Measurements from ENCODE around the gene PMFBP1.

PMFBP1 gene

DNA sequence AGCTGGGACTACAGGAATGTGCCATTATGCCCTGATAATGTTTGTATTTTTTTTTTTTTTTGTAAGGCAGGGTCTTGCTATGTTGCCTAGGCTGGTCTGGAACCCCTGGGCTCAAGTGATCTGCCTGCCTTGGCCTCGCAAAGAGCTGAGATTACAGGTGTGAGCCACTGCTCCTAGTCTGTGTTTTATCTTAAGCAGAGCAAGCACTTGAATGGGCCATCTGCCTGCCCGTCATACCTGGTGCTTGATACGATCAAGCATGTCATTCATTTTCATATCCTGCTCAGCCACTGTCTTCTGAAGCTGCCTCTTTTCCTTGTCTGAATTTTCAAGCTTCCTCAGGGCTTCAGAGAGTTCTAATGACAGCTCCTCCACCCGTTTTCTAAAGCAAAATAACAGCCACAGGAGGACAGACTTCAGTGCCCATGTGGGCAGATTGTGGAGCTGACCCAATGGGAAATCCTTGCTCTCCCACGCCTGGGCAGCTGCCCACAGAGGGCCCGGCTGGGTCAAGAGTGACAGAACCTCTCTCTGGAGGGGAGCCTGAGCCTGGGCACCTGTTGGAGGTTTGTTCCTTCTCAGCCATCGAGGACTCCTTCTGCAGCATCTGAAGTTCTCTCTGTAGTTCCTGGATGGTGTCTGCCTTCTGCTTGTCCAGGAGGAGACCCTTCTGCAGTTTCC lies 41.8 kb downstream of the PMFBP1 start:
- peak; percentile 39 to 53 (median 50) for DNase-seq

DNA sequence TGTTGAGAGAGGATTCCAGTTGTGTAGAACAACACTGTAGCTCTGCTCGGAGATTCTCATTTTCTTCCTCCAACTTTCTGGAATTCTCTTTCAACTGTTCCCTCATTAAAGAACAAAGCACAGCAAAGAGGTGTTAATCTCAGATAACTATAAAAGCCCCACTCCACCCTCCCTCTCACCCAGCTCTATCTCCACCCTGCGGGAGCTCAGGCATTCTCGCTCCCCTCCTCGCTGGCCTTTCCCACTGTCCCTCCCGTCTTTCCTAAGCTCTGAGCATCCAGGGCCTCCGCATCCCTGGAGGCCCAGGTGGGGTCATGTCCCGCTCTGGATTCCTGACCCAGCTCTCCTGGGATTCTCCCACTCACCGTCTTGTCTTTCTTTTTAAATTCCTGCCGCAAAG lies 43.3 kb downstream of the PMFBP1 start:
- DNase-seq, result no peak

DNA sequence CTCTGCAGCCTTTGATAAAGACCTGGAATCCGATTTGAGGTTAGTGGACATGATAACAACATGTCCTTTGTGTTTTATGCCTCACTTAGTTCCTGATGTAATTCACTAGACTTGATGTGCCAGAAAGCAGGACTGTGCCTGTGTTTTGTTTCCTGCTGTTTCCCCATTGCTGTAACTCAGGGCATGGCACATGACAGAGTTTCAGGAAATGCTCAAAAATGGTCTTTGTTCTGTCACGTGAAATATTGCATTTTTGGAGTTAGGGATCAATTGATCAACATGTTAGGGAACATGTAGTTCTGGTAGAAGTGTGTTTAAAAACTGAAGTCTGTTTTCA lies 45.6 kb downstream of the PMFBP1 start:
- DNase-seq, result no peak

DNA sequence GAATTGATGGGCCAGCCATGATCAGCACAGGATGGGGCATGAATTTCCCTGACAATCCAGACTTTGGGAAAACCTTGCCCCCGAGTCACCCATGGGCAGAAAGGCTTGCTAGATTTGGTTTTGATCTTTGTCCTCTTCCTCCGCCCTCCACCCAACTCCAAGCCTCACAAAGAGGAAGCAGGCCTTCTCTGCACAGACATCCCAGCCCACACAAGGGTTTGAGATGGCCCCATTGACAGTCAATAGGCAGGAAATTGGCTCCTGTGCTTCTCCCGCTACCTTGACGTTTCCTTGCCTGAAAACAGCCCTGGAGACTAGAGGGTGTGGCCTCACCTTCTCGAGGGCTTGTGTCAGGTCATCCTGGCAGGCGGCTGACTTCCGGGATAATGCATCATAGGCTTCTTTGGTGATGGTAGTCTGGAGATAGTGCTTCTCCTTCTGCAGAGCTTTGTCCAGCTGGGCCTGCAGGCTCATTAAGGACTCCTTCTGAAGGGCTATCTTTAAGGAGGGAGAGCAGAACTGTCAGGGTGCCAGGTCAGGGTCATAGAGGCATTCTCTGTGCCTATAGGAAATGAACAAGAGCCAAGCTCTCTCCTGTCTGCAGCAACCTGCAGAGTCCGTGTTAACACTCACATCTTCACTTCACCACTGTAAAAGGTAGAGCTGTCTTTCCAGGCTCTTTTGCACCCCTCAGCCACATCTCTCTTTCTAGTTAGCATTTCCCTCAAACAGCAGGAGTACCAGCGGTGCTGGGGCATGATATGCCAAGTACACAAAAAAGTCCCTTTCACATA lies 46.1 kb downstream of the PMFBP1 start:
- peak; percentile 42 to 61 (median 53) for DNase-seq

DNA sequence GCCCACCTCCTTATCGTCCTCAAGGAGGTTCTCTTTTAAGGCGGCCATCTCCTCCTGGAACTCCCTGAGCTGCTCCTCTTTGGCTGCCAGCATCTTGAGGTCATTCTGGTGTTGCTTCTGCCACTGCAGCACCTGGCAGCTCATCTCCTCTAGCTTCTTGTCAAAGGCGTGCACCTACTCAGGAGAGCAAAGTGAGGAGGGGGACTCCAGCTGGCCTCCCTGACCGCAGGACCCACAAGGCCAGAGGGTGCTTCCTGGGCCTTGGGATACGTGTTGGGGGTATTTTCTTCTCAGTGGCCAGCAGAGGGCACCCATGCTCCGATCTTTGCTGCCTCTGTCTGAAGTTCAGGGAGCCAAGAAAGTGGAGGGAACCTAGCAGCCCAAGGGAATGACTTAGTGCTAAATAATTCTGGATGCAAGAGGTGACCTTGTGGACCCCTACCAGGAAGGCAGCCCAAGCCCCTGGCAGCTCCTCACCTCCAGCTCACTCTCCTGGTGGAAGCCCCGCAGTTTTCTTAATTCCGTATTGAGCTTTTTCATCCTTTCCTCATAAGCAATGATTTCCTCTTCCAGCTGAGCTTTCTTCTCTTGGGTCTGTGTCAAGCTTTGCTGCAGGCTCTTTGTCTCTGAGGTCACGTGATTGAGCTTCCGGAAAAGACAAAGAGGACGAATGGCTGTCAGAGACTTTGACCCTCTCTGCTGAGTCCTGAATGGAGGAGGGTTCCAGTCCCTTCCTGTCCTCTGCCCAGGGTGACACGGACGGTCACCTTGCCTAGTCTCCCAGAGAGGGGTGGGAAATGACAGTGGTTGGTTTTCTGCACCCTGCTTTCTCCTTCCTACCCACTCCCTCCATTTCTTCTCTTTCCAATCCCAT lies 47.0 kb downstream of the PMFBP1 start:
- DNase-seq, result peak; percentile 77 to 83 (median 82)

DNA sequence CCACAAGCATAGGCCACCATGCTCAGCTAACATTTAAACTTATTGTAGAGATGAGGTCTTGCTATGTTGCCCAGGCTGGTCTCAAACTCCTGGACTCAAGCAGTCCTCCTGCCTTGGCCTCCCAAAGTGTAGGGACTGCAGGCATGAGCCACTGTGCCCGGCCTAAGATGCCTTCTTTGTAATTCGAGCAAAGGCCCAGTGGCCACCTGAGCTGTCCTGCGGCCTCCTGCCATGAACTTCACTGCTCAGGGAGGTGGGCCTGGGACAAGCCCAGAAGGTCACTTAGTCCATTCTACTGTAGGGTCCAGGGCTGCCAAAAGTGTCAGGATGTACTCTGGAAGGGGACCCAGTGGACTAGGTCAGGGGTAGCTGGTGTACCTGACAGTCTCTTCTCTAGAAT lies 47.8 kb downstream of the PMFBP1 start:
- no peak for DNase-seq

DNA sequence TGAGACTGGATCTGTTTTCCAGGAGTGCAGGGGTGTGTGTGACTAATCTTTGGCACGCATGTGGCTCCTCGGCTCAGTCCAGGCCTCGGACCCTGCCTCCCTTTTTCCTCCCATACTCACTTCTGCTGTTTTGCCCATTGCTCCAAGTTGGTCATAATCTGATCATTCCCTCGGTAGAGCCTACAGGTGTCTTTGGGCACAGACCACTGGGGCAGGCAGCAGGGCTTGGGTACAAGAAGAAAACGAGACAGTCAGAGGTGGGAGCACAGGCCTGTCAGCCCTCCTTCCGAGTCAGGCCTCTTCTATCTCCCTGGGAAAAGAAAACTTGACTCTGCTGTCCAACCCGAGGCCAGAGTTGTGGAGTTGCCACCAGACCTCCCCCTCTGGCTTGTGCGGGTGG lies 48.5 kb downstream of the PMFBP1 start:
- DNase-seq, result no peak

DNA sequence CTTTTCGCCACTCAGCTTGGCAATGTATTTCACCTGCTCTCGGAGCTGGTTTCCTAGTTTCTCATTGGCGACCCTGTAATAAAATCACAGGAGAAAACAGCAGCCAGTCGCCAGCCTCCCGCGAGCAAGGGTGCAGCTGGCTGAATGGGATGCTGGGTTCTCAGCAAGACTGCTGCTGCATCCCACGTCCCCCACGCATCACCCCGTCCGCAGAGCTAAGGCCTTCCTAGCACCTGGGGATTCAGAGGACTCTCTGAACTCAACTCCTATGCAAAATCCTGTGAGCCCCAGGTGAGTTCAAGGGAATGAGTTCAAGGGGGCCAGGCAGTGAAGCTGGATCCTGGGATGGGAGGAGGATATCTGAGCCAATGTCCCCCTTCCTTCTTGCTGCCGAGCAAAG lies 49.0 kb downstream of the PMFBP1 start:
- DNase-seq, result no peak

DNA sequence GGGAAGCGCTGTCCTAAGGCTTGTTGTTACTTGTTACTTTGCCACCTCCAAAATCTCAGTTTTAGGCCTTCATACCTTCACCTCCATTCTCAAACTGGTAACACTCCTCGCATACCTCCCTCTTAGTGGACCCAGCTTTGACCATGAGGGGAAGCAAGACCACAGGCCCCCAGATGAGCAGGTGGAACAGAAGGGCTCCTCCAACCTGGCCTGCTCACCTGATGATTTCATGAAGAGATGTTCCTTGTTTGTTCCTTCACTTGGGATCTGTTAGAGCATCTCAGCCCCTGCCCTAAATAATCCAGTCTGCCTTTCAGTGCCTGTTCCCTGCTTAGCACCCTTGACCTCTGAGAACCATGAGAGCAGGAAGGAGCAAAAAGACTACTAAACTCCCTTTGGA lies 49.6 kb downstream of the PMFBP1 start:
- DNase-seq, result no peak

DNA sequence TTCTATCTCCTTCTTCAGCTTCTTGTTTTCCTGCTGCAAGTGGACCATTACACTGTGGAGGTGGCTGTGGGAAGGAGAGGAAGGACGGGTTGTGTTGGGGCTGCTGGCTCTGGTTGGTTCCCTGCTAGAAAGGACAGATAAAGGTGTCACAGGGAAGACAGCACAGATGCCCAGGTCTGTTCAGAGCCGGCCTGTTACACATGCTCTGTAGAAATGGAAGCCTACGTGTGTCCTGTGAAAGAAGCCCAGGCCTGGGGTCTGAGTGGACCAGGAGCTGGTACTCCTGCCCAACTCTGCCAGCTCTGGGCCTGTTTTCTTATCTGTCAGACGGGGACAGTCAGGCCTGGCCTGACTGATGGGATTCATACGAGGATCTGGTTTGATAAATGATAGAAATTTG lies 51.9 kb downstream of the PMFBP1 start:
- DNase-seq, result no peak

DNA sequence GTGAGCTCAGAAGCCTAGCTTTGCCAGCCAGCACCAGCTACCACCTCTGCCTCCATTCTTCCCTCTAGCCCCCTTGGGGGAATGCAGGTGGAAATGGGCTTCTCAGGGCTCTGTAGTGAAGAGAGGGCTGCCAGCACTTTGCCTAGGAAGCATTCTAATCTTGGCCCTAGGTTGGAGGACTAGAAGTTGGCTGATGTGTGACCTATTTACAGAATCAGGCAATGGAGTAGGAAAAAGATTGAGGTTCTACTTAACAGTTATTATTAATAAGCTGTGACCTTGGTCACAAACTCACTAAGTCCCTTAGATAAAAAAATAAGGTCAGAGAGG lies 58.4 kb downstream of the PMFBP1 start:
- DNase-seq, result no peak

DNA sequence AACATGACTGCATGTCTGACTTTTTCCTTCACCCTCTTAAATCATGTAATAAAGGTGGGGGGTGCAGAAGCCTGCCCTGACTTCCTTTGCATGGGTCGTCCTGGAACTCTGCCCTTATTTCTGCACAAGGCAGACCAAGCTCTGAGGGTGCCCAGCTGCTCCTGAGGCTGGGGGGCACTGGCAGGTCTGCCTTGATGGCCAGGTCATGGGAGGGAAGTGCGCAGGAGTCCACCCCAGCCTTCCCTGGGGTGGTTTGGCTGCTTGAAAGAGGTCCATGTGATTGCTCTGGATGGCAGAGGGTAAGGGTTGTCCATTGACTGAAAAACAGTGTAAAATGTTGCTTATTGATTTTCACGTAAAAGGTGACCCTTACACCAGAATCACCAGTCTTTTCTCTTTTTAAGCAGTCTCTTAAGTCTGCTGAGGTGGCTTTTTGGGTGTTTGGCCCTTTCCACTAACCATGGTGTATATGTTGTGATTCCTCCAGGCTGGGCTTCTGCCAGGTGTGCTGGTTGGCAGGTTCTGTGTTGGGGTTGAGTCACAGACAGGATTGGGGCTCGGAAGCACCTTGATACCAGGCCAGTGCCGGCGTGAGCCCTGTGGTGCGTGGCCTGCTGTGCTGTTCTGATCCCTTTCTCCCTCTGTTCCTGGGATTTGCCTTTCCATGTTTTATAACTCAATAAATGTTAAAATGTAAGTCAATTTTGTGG lies 58.9 kb downstream of the PMFBP1 start:
- DNase-seq, result no peak

DNA sequence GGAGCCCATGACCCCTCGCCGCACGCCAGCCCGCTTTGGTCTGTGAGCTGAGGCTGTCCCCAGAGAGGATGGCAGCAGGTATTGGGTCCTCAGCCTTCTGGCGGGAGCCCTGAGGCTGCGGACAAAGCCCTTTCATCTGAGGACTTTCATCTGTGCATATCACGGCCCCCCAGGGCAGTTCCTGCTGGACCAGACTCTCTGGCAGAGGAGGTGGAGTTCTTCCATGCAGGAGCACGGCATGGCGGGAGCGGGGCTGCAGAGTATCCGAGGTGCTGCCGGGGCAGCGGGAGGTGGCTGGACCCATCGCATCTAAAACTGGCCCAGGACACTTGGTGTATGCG lies 59.5 kb downstream of the PMFBP1 start:
- DNase-seq, result no peak

DNA sequence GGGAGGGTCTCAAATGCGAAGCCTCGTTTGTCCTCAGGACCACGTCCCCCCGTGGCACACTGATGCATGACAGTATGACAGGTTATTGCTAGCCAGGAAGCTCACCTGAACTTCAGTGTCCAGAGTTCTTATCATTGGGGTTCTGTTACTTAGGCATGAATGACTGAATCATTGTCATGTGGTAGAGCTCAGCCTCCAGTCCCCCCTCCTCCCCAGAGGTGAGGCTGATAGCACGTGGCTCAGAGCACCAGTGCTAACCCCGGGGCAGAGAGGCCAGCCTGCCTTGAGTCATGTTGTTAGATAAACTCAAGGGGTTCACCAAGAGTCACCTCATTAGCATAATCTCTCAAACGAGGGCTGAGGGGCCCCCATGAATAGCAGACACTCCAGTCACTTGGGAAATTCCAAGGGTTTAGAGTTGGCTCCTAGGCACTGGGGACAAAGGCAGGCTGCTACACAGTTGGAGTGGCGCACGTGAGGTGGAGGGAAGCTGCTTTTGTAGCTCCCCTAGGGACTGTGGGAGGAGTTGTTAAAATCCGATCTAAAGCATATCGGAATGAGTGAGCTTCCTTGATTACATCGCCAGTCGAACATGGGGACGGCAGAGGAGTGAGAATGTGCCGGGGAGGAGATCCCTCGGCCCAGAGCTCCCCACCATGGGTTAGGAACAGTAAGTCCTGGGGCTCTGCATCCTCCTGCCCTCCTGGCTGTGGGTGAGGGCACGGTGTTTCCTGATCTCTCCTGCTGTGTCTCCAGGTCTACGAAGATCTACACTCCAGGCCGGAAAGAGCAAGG lies 60.1 kb downstream of the PMFBP1 start:
- DNase-seq, result no peak

DNA sequence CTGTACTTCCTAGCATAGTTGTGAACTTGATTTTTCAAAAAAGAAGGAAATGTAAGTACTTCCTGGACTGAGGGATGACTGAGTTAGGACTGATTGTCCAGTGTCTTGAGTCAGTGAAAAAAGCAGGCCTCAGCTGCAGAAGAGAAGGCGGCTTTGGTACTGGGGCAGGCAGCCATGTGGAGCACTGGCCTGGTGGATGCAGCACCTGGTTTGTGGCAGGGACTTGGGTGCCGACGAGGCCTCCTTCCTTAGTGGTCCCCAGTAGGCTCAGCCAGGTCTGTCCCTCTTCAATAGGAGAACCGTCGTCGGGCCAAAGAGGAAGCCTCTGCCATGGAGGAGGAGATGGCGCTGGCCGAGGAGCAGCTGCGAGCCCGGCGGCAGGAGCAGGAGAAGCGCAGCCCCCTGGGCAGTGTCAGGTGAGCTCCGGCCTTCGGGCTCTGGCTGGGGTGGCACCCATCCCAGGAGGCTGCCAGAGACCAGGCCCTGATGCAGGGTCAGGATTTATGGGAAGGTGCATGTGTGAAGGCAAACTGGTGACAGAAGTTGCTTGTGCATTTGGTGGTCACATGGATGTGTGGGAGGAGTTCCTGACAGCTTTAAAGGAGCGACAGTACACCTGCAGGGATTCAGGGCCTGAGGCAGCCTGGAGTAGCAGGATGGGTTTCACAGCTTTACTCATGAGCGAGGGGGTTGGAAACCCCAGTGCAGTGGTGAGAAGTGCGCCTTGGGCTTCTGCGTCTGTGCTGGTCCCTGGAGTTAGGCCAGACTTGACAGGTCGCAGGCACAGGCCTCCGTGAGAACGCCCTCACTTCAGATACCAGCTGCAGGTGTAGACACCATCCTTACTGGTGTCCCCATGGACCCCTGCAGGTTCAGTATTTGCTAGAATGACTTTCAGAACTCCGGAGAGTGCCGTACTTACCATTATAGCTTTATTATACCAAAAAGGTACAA lies 61.0 kb downstream of the PMFBP1 start:
- no peak for DNase-seq

DNA sequence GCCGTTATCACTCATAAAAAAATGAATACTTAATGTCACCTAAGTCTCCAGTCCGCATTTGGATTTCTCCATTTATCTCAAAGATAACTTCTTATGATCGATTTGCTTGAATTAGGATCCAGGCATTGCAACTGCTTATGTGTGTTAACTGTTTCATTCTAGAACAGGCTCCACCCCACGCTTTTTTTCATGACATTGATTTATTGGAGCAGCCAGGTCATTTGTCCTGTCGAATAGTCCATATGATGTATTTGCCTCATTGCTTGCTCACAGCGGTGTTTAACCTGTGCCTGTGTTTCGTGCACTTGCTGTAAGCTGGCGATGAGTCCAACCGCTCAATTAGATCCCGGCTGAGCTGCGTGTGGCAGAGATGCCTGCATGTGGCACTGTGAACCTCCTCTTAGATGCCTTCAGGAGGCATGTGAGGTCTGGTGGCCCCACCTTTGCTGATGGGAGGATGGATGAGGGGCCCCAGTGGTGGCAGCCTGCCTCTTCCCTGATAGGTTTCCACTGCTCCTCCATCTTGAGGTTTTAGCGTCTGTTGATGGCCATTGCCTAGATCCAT lies 61.9 kb downstream of the PMFBP1 start:
- no peak for DNase-seq

DNA sequence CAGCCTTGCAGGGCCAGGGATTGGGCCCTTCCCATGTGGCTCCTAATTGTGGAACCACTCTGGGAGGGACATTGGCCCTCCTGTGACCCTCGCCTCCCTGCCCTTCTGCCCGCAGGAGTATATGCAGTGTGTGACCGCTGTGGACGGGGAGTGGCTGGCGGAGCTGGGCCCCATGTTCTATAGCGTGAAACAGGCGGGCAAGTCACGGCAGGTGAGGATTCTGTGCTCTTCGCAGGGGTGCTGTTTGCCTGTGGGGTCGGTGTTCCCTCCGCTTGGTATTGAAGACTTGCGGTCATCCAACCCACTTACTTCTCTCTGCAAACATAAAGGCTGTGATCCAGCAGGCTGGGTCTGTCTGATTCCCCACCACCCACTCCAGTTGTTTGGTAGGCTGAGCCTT lies 62.7 kb downstream of the PMFBP1 start:
- DNase-seq, result no peak

DNA sequence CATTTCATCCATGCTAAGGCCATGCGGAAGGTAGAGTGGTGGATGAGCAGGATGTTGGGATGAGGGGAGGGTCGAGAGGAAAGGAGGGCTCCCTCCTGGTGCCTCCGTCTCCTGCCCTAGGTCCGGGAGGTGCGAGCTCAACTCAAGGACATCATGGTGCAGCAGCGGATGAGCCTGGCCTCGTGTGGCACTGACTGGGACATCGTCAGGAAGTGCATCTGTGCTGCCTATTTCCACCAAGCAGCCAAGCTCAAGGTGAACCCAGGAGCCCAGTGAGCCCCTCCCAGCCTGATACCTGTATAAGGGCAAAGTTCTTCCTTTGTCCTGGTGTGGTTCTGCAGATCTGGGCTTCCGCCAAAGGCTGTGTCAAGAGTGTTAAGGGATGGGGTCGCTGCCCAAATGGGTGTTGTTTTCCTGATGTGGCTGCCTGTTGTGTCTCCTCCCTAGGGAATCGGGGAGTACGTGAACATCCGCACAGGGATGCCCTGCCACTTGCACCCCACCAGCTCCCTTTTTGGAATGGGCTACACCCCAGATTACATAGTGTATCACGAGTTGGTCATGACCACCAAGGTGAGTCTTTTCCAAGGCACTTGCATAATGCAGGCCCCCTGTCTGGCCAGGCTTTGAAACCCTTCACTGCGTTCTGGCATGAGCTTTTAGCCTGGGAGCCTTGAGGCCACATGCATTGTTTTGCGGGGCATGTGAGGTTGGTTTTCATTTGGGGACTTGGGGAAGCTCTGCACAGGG lies 63.4 kb downstream of the PMFBP1 start:
- DNase-seq, result no peak

DNA sequence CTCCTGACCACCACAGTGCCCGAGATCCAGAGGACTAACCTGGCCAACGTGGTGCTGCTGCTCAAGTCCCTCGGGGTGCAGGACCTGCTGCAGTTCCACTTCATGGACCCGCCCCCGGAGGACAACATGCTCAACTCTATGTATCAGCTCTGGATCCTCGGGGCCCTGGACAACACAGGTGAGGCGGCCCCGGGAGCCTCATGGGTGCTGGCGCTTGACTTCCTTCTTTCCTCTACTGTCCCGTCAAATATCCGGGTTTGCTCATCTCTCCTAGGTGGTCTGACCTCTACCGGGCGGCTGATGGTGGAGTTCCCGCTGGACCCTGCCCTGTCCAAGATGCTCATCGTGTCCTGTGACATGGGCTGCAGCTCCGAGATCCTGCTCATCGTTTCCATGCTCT lies 64.6 kb downstream of the PMFBP1 start:
- DNase-seq, result no peak

DNA sequence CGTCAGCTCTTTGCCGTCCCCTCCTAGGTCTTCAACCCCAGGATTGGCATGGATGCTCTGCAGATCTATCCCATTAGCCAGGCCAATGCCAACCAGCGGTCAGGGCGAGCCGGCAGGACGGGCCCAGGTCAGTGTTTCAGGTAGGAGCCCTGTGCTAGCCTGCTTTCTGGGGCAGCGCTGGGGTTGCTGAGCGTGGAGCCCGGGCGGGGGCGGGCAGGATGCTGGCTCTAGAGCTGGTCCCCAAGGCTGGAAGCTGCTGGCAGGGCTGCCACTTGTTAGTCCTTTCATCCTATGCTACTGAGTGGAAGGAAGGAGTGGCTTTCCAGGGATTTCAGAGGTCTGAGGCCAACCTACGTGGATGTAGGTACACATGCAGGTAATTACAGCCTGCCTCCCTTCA lies 66.0 kb downstream of the PMFBP1 start:
- no peak for DNase-seq

All from suppressor macrophage treated with lipopolysaccharide for 1 hour (primary cell).